CD14-positive monocyte (primary cell): ENCODE results near the gene DNAJC3. TPM values are rescaled to one million over a fixed set of nuclear protein-coding genes. Genes with fewer than 3 reads are reported as not detected.

ENCODE experiments used
- DNase-seq, 3 donors: peaks; one replicate each; pipeline ENCODE4 v3.0.0-alpha.2; 2011 to 2022
- H2AFZ ChIP-seq: 2 replicates; pipeline ENCODE4 v1.6.0; 2012; ENCODE audit warnings: mild to moderate bottlenecking, low read depth, low read length, inconsistent platforms; ENCODE audit not compliant: insufficient read depth, poor library complexity, severe bottlenecking
- H3K27ac ChIP-seq, 2 donors: 1 replicate in 1 of 2; 2 replicates in 1 of 2; pipeline ENCODE4 v1.5.1; 2012 to 2013; ENCODE audit warnings: low read length in 2 of 2, control low read depth in 1 of 2, inconsistent platforms in 1 of 2, low read depth in 1 of 2, mild to moderate bottlenecking in 1 of 2
- H3K27me3 ChIP-seq, 2 donors: one replicate each; pipeline versions ENCODE4 v1.6.0 to v1.6.1; 2011 to 2013; ENCODE audit warnings: low read length in 2 of 2; ENCODE audit not compliant: control insufficient read depth in 2 of 2, insufficient read depth in 2 of 2
- H3K36me3 ChIP-seq, 2 donors: replicated peaks in 1 of 2; 1 replicate in 1 of 2; 2 replicates in 1 of 2; pipeline versions ENCODE4 v1.5.1 to v1.6.1; 2012 to 2013; ENCODE audit warnings: low read length in 2 of 2, control low read depth in 1 of 2, inconsistent platforms in 1 of 2, mild to moderate bottlenecking in 1 of 2; ENCODE audit not compliant: insufficient read depth in 2 of 2, control insufficient read depth in 1 of 2
- H3K4me1 ChIP-seq, 2 donors: 1 replicate in 1 of 2; 2 replicates in 1 of 2; pipeline versions ENCODE4 v1.5.1 to v1.6.1; 2012 to 2013; ENCODE audit warnings: low read length in 2 of 2, control low read depth in 1 of 2, inconsistent platforms in 1 of 2, mild to moderate bottlenecking in 1 of 2, moderate library complexity in 1 of 2; ENCODE audit not compliant: insufficient read depth in 2 of 2, control insufficient read depth in 1 of 2
- H3K4me2 ChIP-seq: replicated peaks from 2 replicates; pipeline ENCODE3; 2012; ENCODE audit warnings: low read length, moderate library complexity, mild to moderate bottlenecking; ENCODE audit not compliant: poor library complexity, severe bottlenecking; ENCODE audit errors: extremely low read depth
- H3K4me3 ChIP-seq, 3 experiments: fragments of 200-600 bp in 1 of 3; sonication (generic) in 1 of 3; replicated peaks in 1 of 3; 1 replicate in 2 of 3; 2 replicates in 1 of 3; pipeline ENCODE4 v1.5.1; 2011 to 2013; ENCODE audit warnings: low read length in 3 of 3, mild to moderate bottlenecking in 3 of 3, control low read depth in 2 of 3, low read depth in 2 of 3, inconsistent platforms in 1 of 3, moderate library complexity in 1 of 3
- H3K79me2 ChIP-seq: 2 replicates; pipeline ENCODE4 v1.6.0; 2012; ENCODE audit warnings: mild to moderate bottlenecking, control low read depth, inconsistent platforms, low read length, moderate library complexity; ENCODE audit not compliant: insufficient read depth
- H3K9ac ChIP-seq: 2 replicates; pipeline ENCODE4 v1.6.0; 2017; ENCODE audit warnings: low read length, mild to moderate bottlenecking; ENCODE audit not compliant: insufficient read depth, poor library complexity, severe bottlenecking
- H3K9me3 ChIP-seq, 2 donors: replicated peaks in 1 of 2; 1 replicate in 1 of 2; 2 replicates in 1 of 2; pipeline versions ENCODE4 v1.5.1 to v1.6.1; 2012 to 2013; ENCODE audit warnings: low read length in 2 of 2, control low read depth in 1 of 2; ENCODE audit not compliant: control insufficient read depth in 1 of 2, insufficient read depth in 1 of 2
- H4K20me1 ChIP-seq: 2 replicates; pipeline ENCODE4 v1.6.0; 2012; ENCODE audit warnings: mild to moderate bottlenecking, low read length, control low read depth, moderate library complexity; ENCODE audit not compliant: insufficient read depth
- H3K27ac Mint-ChIP-seq, 7 donors: one replicate each; pipeline ENCODE4 v1.8.0; 2020; ENCODE audit warnings: mild to moderate bottlenecking in 7 of 7, mixed read lengths in 7 of 7, moderate library complexity in 6 of 7, inconsistent platforms in 2 of 7
- H3K27me3 Mint-ChIP-seq, 3 donors: one replicate each; pipeline ENCODE4 v1.8.0; 2021 to 2022; ENCODE audit warnings: low read depth in 3 of 3, mild to moderate bottlenecking in 3 of 3, mixed read lengths in 3 of 3, moderate library complexity in 3 of 3, inconsistent platforms in 1 of 3
- H3K36me3 Mint-ChIP-seq, 2 donors: one replicate each; pipeline ENCODE4 v1.8.0; 2020; ENCODE audit warnings: mixed read lengths in 2 of 2, inconsistent platforms in 1 of 2, mild to moderate bottlenecking in 1 of 2
- H3K4me1 Mint-ChIP-seq: one replicate; pipeline ENCODE4 v1.8.0; 2020; ENCODE audit warnings: mild to moderate bottlenecking, mixed read lengths
- H3K4me3 Mint-ChIP-seq, 2 donors: one replicate each; pipeline ENCODE4 v1.8.0; 2020; ENCODE audit warnings: mild to moderate bottlenecking in 2 of 2, mixed read lengths in 2 of 2, moderate library complexity in 1 of 2
- H3K9me3 Mint-ChIP-seq, 7 donors: one replicate each; pipeline ENCODE4 v1.8.0; 2020 to 2022; ENCODE audit warnings: mixed read lengths in 7 of 7, mild to moderate bottlenecking in 6 of 7, moderate library complexity in 6 of 7, inconsistent platforms in 2 of 7
- WGBS: methylation state at CpG from one replicate; pipeline ENCODE4 v1.1.5; 2013; ENCODE audit warnings: missing lambda C conversion rate; ENCODE audit not compliant: insufficient coverage; 5-methylcytosine and 5-hydroxymethylcytosine counted together
- intact Hi-C, 2 donors: fragments of 100-400 bp; cut with micrococcal nuclease; formaldehyde crosslinking; loops; one replicate each; pipeline versions ENCODE4 v1.15.0 to v1.15.1; 2023
- polyA plus RNA-seq, 3 donors: library from polyadenylated mRNA; depleted of rRNA in 1 of 3; unstranded in 2 of 3; stranded (reverse) in 1 of 3; fragments of 300-500 nt in 2 of 3; fragments of >200 nt in 1 of 3; fragmentation: Illumina TruSeq in 2 of 3; gene quantifications; 1 replicate in 2 of 3; 2 replicates in 1 of 3; pipeline ENCODE4 v1.2.3, GENCODE V29; 2012 to 2021
- TF ChIP-seq, protein P1 (sequence below): fragments of 200-600 bp; IDR thresholded peaks from one replicate; pipeline ENCODE4 v1.8.0; 2022; ENCODE audit warnings: antibody characterized with exemption, mild to moderate bottlenecking

Gene DNAJC3
- polyA plus RNA-seq, 3 donors: 11.1 to 27.6 (median 22.3) TPM

DNA sequence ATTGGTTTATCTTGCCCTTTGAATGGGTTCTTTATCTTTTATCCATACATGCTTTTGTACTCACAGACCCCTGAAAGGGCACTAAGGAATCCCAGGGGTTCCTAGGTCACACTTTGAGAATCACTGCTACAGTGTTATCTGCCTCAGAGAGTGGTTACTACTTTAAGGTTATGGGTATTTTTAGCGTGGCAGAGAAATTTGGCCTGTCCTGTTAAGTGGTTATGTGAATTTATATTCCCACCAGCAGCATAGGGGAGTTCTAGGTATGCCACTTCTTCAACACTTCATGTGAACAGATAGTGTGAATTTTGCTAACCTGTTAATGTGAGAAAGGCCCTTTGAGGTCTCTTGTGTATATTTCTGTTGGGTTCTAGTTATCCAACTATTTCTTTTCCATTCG is 75.7 kb downstream of the DNAJC3 start:
- intact Hi-C loops: no loop called here
- peaks cover 6 to 11% of the 10 kb centered on the region in 2 donors for H3K36me3 ChIP-seq
- no peaks in the 10 kb centered on the region for H3K27me3 Mint-ChIP-seq

DNA sequence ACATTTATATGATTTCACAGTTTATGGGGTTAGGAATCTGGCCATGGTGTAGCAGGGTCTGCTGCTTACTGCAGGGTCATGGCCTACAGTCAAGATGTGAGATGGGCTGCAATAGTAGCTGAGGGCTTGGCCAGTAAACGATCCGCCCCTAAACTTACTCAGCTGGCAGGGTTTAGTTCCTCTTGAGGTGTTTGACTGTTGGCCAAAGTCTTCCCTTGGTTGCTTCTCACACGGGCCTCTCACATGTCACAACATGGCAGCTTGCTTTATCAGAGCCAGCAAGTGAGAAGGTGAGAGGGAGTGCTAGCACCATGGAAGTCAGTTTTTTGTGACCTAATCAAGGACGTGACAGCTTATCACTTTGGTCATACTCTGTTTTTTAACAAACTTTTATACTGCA is 77.1 kb downstream of the DNAJC3 start:
- 51% methylated on average over 3 of the region's 4 CpGs for WGBS
- Histone ChIP-seq H2AFZ (no peak overlapping the region), H4K20me1 (peaks cover 66% of the 10 kb centered on the region), H3K4me2 (no peak overlapping the region), H3K4me3 (no peak overlapping the region), H3K27ac (peak overlapping the region in 1 of 2 donors; percentile 54), H3K79me2 (peaks cover 54% of the 10 kb centered on the region), H3K27me3 (no peaks in the 10 kb centered on the region), H3K4me1 (peaks cover 0 to 7% of the 10 kb centered on the region in 2 donors), H3K36me3 (peaks cover 12 to 25% of the 10 kb centered on the region in 2 donors), H3K9ac (no peak overlapping the region), H3K9me3 (peaks cover 0 to 4% of the 10 kb centered on the region in 2 donors)
- Mint-ChIP-seq H3K4me1 (peaks cover 15% of the 10 kb centered on the region), H3K27ac (peak overlapping the region in 1 of 7 donors; percentile 46), H3K36me3 (peaks cover 11 to 42% of the 10 kb centered on the region in 2 donors), H3K27me3 (no peaks in the 10 kb centered on the region), H3K9me3 (peaks cover 0 to 3% (median 0%) of the 10 kb centered on the region in 7 donors), H3K4me3 (no peak overlapping the region)
- TF ChIP-seq, protein P1, sequence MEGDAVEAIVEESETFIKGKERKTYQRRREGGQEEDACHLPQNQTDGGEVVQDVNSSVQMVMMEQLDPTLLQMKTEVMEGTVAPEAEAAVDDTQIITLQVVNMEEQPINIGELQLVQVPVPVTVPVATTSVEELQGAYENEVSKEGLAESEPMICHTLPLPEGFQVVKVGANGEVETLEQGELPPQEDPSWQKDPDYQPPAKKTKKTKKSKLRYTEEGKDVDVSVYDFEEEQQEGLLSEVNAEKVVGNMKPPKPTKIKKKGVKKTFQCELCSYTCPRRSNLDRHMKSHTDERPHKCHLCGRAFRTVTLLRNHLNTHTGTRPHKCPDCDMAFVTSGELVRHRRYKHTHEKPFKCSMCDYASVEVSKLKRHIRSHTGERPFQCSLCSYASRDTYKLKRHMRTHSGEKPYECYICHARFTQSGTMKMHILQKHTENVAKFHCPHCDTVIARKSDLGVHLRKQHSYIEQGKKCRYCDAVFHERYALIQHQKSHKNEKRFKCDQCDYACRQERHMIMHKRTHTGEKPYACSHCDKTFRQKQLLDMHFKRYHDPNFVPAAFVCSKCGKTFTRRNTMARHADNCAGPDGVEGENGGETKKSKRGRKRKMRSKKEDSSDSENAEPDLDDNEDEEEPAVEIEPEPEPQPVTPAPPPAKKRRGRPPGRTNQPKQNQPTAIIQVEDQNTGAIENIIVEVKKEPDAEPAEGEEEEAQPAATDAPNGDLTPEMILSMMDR: no peak
- intact Hi-C loops: no loop called here
- DNase-seq: peak in 1 of 3 donors; percentile 1

More for the DNA sequence above, 75.7 kb downstream of the DNAJC3 start:
- TF ChIP-seq, protein P1: no peak
- no peak for DNase-seq
- Histone ChIP-seq H2AFZ (no peak overlapping the region), H3K27ac (no peak overlapping the region), H3K4me1 (peaks cover 0 to 7% of the 10 kb centered on the region in 2 donors), H3K79me2 (peaks cover 65% of the 10 kb centered on the region), H3K27me3 (no peaks in the 10 kb centered on the region), H3K4me2 (no peak overlapping the region), H4K20me1 (peaks cover 74% of the 10 kb centered on the region), H3K4me3 (no peak overlapping the region), H3K9me3 (peaks cover 0 to 4% of the 10 kb centered on the region in 2 donors), H3K9ac (no peak overlapping the region)
- no CpG with 5 or more reads among the region's 2 CpGs for WGBS
- Mint-ChIP-seq H3K4me1 (peaks cover 15% of the 10 kb centered on the region), H3K9me3 (peaks cover 0 to 3% (median 0%) of the 10 kb centered on the region in 7 donors), H3K36me3 (peaks cover 6 to 38% of the 10 kb centered on the region in 2 donors), H3K4me3 (no peak overlapping the region), H3K27ac (no peak overlapping the region)
